Uterus (tissue), 2 donors: Measurements from ENCODE around the gene STPG4.

Experiments
- POLR2A ChIP-seq, 2 donors: fragments of 450-650 bp; IDR thresholded peaks; one replicate each; pipeline ENCODE4 v1.6.1; 2016; ENCODE audit warnings: antibody characterized with exemption in 2 of 2, mild to moderate bottlenecking in 1 of 2, moderate library complexity in 1 of 2
- TF ChIP-seq, protein P1 (sequence below), 4 experiments: fragments of 200-600 bp in 2 of 4; fragments of 450-650 bp in 2 of 4; sonication (generic) in 2 of 4; IDR thresholded peaks; one replicate each; pipeline ENCODE4 v1.5.1; 2016 to 2019; ENCODE audit warnings: antibody characterized with exemption in 4 of 4, mild to moderate bottlenecking in 2 of 4, moderate library complexity in 1 of 4

DNA sequence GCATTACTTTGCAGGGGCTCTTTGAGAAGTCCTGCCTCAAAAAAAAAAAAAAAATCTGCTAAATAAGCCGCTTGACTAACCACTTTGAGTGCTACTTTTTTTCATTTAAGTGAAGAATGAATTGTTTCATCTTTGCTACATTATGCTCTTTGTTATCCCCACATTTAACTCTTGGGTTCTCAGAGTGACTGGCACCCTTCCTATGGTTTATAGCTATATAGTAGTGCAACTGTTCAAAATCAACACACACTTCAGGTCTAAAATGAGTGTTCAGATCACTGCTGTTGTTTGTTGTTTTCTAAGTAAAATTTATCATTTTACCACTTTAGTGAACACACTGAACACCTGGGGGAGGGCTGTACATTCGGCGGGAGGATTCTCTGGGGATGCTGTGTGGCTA is 13.6 kb downstream of the STPG4 start:
- TF ChIP-seq, protein P1, sequence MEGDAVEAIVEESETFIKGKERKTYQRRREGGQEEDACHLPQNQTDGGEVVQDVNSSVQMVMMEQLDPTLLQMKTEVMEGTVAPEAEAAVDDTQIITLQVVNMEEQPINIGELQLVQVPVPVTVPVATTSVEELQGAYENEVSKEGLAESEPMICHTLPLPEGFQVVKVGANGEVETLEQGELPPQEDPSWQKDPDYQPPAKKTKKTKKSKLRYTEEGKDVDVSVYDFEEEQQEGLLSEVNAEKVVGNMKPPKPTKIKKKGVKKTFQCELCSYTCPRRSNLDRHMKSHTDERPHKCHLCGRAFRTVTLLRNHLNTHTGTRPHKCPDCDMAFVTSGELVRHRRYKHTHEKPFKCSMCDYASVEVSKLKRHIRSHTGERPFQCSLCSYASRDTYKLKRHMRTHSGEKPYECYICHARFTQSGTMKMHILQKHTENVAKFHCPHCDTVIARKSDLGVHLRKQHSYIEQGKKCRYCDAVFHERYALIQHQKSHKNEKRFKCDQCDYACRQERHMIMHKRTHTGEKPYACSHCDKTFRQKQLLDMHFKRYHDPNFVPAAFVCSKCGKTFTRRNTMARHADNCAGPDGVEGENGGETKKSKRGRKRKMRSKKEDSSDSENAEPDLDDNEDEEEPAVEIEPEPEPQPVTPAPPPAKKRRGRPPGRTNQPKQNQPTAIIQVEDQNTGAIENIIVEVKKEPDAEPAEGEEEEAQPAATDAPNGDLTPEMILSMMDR (IDR thresholded peaks at IDR 0.05) = no peak
- TF ChIP-seq POLR2A (IDR thresholded peaks at IDR 0.05) = no peak
